GM10248 (cell line): ENCODE results near the gene GATD1.
"Not testable (repeated sequence)": the region's sequence is repeated elsewhere in the genome, so short reads cannot be mapped to it uniquely, and the experiment has no call there.

Experiments
- CTCF ChIA-PET: fragments of 300-600 bp; sonication (Branson Sonifier 250); formaldehyde crosslinking; extraction: SDS; loops from one replicate; lab custom pipeline; 2021; ENCODE audit warnings: antibody characterized with exemption; lab: Yijun Ruan, JAX
- POLR2A ChIA-PET: fragments of 350-650 bp; sonication (Branson Sonifier 250); formaldehyde crosslinking; extraction: SDS; loops from one replicate; lab custom pipeline; 2020; ENCODE audit warnings: antibody characterized with exemption; lab: Yijun Ruan, JAX
- DNase-seq: peaks from one replicate; pipeline ENCODE4 v3.0.0; 2012; ENCODE audit errors: extremely low spot score
- CTCF ChIP-seq: IDR thresholded peaks from 2 replicates; pipeline ENCODE4 v1.5.1; 2012; ENCODE audit warnings: mild to moderate bottlenecking, low read depth; ENCODE audit errors: extremely low read depth, missing control alignments, control extremely low read depth

Gene GATD1

GRCh38 chr11:746289-747157 is 30.8 kb downstream of the GATD1 start:
- DNase-seq: no peak
- CTCF ChIA-PET: interaction anchor here (1.7 to 12.5 kb wide), 6 partner anchors 8 to 192 kb away, joined by 4 to 112 read pairs (median 8); no protein-coding TSS in a partner anchor
- POLR2A ChIA-PET: no interaction called here
- TF ChIP-seq CTCF: no peak

DNA sequence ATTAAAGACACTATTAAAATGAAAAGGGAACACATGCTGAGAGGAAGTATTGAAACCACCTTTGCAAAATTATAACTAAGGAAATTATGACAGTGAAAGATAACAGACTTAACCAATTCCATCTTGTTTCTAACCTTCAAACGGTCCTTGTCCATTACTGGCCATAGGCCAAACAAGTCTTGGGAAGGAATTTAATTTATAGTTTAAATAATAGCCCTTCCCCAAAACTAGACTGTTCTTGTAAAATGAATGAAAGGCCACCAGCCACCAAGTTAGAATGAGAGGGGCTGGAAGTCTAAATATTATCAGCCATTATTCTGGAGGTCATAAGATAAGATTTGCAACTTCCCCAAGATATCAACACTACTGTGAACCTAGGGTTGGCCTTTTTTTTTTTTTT is 31.9 kb downstream of the GATD1 start:
- no peak for TF ChIP-seq CTCF
- CTCF ChIA-PET: interaction anchor here (12.5 kb wide), 1 partner anchor 20 kb away, joined by 112 read pairs; no protein-coding TSS in a partner anchor
- DNase-seq: no peak
- POLR2A ChIA-PET: interaction anchor here (0.6 to 0.7 kb wide), 2 partner anchors 52 to 74 kb away, joined by 3 to 6 read pairs; no protein-coding TSS in a partner anchor

GRCh38 chr11:742571-743201 is 34.6 kb downstream of the GATD1 start:
- no peak for DNase-seq
- CTCF ChIA-PET: interaction anchor here (1.2 to 12.5 kb wide), 3 partner anchors 12 to 18 kb away, joined by 4 to 112 read pairs (median 4); no protein-coding TSS in a partner anchor

GRCh38 chr11:742156-742546 is 35.1 kb downstream of the GATD1 start:
- ChIA-PET POLR2A (no interaction called here), CTCF (interaction anchor here (1.2 to 12.5 kb wide), 2 partner anchors 12 to 17 kb away, joined by 4 to 112 read pairs; no protein-coding TSS in a partner anchor)
- TF ChIP-seq CTCF: no peak
- DNase-seq: no peak

More at GRCh38 chr11:742571-743201, 34.6 kb downstream of the GATD1 start:
- POLR2A ChIA-PET: interaction anchor here (0.7 kb wide), 1 partner anchor 11 kb away, joined by 3 read pairs; no protein-coding TSS in a partner anchor
- no peak for TF ChIP-seq CTCF

DNA sequence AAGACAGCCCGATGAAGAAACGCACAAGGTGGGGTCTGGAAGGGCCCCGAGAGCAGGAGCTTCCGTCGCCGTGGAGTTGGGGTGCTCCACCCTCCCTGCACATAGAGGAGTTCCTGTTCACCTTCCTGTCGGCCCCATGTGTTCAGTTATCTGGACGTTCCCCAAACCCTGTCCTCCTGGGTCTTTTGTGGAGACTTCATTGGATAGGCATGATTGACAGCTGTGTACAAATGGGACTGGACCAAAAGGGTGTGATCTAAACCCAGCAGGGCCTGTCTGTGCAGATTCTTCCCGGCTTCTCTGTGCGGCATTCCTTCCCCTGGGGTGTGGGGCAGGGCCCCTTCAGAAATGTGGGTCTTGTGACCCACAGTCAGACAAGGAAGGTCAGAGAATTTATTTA is 39.4 kb downstream of the GATD1 start:
- POLR2A ChIA-PET, DNase-seq: not testable (repeated sequence)
- CTCF ChIA-PET: interaction anchor here (2.7 to 12.5 kb wide), 2 partner anchors 10 to 13 kb away, joined by 8 to 112 read pairs; partner anchors contain the start of gene TALDO1

DNA sequence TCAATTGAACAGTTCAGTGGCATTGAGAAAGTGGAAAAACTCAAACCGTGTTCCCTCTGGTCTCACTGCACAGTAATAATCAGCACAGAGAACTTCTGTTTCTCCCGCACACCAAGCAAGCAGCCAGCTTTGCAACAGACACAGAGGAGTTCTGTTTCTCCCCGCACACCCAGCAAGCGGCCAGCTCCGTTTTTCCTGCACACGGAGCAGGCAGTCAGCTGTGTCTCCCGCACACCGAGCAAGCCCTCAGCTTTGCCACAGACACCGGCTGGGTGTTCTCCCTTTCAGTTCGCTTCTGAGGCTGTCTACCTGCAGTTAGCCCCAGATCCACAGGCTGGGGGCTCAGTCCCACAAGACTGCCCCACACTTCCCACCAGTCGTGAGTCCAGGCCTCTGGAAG is 39.9 kb downstream of the GATD1 start:
- ChIA-PET CTCF (interaction anchor here (2.7 to 12.5 kb wide), 2 partner anchors 10 to 12 kb away, joined by 8 to 112 read pairs; partner anchors contain the start of gene TALDO1), POLR2A (no interaction called here)
- no peak for DNase-seq
- TF ChIP-seq CTCF: no peak

GRCh38 chr11:734541-734940 is 42.7 kb downstream of the GATD1 start:
- CTCF ChIA-PET, DNase-seq, POLR2A ChIA-PET: not testable (repeated sequence)
